Measurements from ENCODE around the gene GPR180. TPM values are rescaled to one million over a fixed set of nuclear protein-coding genes. Genes with fewer than 3 reads are reported as not detected.

The GPR180 gene
- total RNA-seq, 1 donor from 2014 or later = 2.3 TPM

DNA sequence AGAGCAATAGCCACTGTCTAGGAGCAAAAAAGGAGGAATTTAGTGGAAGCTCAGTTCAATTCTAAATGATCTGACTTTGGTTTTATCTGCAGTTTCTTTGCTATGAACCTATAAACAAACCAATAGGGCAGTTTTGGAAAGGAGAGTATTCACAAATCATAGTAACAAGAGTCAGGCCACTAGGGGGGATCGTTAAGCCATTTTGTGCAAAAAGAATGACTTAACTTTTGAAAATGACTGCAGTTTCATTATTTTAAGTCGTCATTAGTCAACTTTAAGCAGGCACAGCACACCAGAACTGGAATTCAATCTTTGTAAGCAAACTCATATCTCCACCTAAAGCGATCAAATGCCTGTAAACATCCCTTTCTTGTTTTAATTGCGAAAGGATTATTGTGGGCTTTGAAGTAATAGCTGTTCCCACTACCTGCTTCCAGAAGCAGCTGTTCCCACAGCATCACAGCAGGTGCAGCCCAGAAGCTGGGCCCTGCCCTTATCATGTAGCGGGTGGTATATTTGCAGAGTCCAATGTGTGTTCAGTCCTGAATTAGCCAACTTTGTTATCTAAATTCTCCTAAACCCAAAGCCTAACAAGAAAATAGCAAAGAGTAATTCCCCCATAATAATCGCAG lies 59.2 kb downstream of the GPR180 start:
- Histone ChIP-seq H3K27ac (no peak overlapping the region), H3K4me3 (no peak overlapping the region), H3K9me3 (no peaks in the 10 kb centered on the region), H3K4me1 (no peaks in the 10 kb centered on the region), H3K36me3 (no peaks in the 10 kb centered on the region), H3K27me3 (no peaks in the 10 kb centered on the region)
- intact Hi-C loops (cut with DNase I) = no loop called here
- TF ChIP-seq, protein P1, sequence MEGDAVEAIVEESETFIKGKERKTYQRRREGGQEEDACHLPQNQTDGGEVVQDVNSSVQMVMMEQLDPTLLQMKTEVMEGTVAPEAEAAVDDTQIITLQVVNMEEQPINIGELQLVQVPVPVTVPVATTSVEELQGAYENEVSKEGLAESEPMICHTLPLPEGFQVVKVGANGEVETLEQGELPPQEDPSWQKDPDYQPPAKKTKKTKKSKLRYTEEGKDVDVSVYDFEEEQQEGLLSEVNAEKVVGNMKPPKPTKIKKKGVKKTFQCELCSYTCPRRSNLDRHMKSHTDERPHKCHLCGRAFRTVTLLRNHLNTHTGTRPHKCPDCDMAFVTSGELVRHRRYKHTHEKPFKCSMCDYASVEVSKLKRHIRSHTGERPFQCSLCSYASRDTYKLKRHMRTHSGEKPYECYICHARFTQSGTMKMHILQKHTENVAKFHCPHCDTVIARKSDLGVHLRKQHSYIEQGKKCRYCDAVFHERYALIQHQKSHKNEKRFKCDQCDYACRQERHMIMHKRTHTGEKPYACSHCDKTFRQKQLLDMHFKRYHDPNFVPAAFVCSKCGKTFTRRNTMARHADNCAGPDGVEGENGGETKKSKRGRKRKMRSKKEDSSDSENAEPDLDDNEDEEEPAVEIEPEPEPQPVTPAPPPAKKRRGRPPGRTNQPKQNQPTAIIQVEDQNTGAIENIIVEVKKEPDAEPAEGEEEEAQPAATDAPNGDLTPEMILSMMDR (IDR thresholded peaks at IDR 0.05) = no peak
- DNase-seq (ENCODE audit: low spot score in 2 of 2) = no peak

DNA sequence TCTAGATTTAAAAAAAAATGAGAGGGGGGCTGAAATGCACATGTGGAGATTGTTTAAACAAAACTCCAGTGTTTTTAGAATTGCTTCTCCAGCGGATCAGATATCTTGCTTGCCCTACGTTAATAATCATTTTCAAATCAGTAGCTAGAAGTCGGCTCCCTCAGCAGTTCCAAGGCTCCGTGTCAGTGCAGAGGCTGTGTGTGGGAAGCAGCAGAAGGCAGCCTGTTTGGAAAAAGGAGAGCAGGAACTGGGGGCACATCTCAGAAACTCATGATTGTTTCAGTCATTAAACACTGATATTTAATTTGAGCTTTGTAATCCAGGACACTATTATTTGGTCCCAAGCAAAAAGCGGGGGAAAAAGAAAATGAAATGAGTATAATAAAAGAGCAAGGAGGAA lies 59.7 kb downstream of the GPR180 start:
- intact Hi-C loops (cut with DNase I) = no loop called here
- H3K27me3 ChIP-seq = no peaks in the 10 kb centered on the region
- no peak for DNase-seq (ENCODE audit: low spot score in 2 of 2)
- H3K36me3 ChIP-seq = no peaks in the 10 kb centered on the region
- TF ChIP-seq, protein P1 (IDR thresholded peaks at IDR 0.05) = no peak
- no peaks in the 10 kb centered on the region for H3K9me3 ChIP-seq
- H3K4me1 ChIP-seq = no peaks in the 10 kb centered on the region
- no peak overlapping the region for H3K4me3 ChIP-seq
- no peak overlapping the region for H3K27ac ChIP-seq

DNA sequence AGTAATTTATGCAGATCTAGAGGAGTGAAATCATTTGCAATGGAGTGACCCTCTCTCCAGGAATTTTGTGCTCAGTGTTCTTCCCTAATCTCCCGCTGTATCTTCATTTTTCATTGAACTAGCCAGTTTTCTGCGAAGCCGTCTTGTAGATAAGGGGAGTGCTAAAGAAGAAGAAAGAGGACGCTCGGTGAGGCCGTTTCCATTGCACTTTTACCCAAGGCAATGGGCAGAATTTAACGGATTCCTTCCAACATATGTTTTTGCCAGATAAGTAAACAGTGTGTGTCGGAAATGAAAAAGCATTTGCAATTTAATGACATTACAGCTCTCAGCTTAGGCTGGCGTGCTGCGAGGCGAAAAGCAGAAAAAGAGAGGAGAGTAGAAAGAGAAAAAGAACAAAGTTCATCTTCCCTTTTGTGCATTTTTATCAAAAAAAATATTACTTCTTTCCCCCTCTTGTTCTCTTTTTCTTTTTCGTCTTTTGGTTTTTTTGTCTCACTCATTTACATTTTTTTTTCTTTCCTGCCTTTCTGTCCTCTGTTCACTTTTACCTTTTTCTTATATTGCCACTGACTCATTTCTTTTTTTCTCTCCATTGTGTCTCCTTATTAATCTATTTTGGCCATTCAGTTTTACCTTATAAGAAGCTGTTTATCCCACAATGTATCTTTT lies 60.8 kb downstream of the GPR180 start:
- no peak for DNase-seq (ENCODE audit: low spot score in 2 of 2)
- no peaks in the 10 kb centered on the region for H3K4me1 ChIP-seq
- TF ChIP-seq, protein P1 (IDR thresholded peaks at IDR 0.05) = no peak

DNA sequence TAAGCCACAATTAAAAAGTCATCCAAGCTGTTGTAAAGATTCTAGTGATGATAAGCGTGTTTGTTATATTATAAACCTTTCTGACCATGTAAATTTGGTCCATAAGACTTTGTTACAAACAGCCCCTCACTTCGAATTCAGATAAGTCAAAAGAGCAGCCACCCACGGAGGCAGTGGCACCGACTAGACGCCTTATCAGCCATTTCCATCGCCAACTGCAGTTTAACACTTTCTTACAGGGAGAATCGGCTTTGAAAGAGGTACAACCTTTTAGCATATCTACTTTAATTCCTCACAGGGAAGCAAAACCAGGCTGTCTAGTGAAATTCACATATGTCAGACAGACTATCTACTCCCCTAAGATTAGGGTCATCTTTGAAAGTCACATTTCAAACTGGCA lies 63.2 kb downstream of the GPR180 start:
- H3K4me3 ChIP-seq = no peak overlapping the region
- H3K9me3 ChIP-seq = no peaks in the 10 kb centered on the region
- no peaks in the 10 kb centered on the region for H3K27me3 ChIP-seq
- DNase-seq (ENCODE audit: low spot score in 2 of 2) = no peak
- intact Hi-C loops (cut with DNase I) = no loop called here
- TF ChIP-seq, protein P1 (IDR thresholded peaks at IDR 0.05) = no peak
- no peak overlapping the region for H3K27ac ChIP-seq
- no peaks in the 10 kb centered on the region for H3K4me1 ChIP-seq
- no peaks in the 10 kb centered on the region for H3K36me3 ChIP-seq

More for the DNA sequence above, 60.8 kb downstream of the GPR180 start:
- intact Hi-C loops (cut with DNase I) = no loop called here
- Histone ChIP-seq H3K27ac (no peak overlapping the region), H3K4me3 (no peak overlapping the region), H3K36me3 (no peaks in the 10 kb centered on the region), H3K27me3 (no peaks in the 10 kb centered on the region), H3K9me3 (no peaks in the 10 kb centered on the region)

DNA sequence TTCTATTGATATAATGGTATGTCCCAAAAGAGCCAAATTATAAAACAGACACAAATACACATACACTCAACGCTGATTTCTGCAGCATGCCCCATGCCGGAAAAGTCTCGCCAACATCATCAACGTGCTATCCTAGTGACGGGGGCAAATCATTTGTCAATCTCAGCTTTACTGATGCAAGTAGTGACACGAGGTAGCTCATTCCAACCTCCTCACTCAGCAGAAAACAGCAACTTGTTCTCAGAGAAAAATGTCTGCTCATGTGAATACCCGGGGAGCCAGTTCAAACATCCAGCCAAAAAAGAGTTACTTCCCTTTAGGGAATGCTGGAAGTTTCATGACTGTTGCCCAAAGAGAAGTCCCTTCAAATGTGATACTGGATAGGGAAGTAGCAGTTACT lies 64.4 kb downstream of the GPR180 start:
- intact Hi-C loops (cut with DNase I) = no loop called here
- TF ChIP-seq, protein P1 (IDR thresholded peaks at IDR 0.05) = no peak
- no peaks in the 10 kb centered on the region for H3K4me1 ChIP-seq
- H3K9me3 ChIP-seq = no peaks in the 10 kb centered on the region
- H3K27me3 ChIP-seq = no peaks in the 10 kb centered on the region
- no peak overlapping the region for H3K27ac ChIP-seq
- no peaks in the 10 kb centered on the region for H3K36me3 ChIP-seq
- no peak overlapping the region for H3K4me3 ChIP-seq
- DNase-seq (ENCODE audit: low spot score in 2 of 2) = no peak

Measured in ascending aorta (tissue), 2 donors.